GM10266 (cell line): ENCODE data around the gene TRIM10.

Experiments used
- DNase-seq: peaks from one replicate; pipeline ENCODE4 v3.0.0; 2012; ENCODE audit errors: extremely low spot score
- TF ChIP-seq, protein P1 (sequence below): IDR thresholded peaks from 2 replicates; pipeline ENCODE4 v1.5.1; 2012; ENCODE audit warnings: mild to moderate bottlenecking, low read depth; ENCODE audit not compliant: control insufficient read depth, insufficient read depth; ENCODE audit errors: missing control alignments

Gene TRIM10

DNA sequence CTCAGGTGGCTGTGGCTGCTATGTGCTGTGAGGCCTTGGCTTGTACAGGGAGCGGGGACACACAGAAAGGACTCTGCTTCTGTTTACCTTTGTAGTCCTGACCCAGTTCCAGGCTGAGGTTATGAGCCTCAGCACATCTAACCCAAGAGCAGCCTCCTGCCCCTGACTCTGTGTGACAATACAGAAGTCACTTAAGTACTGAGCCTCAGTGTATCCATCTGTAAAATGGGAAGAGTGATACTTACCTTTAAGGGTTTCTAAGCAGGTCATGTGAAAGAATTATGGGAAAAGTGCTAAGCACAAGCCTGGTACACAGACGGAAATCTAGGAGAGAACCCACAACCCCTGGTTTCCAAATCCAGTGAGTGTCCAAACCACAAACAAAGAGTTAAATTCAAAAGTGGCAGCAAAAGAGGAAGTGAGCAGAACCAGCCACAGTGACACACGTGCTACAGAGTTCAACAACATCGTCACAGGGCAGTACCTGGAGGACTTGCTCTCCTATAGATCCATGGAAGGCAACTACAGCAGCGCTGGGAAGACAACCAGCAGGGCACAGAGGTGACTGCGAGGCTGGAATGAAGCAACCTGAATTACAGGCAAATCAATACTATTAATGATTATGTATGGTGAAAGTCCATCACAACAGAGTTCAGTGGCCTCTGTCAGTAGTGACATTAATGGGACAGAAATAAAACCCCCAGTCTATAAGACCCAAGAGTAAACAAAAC, 39.7 kb upstream of the TRIM10 start:
- peak; percentile 66 for DNase-seq

DNA sequence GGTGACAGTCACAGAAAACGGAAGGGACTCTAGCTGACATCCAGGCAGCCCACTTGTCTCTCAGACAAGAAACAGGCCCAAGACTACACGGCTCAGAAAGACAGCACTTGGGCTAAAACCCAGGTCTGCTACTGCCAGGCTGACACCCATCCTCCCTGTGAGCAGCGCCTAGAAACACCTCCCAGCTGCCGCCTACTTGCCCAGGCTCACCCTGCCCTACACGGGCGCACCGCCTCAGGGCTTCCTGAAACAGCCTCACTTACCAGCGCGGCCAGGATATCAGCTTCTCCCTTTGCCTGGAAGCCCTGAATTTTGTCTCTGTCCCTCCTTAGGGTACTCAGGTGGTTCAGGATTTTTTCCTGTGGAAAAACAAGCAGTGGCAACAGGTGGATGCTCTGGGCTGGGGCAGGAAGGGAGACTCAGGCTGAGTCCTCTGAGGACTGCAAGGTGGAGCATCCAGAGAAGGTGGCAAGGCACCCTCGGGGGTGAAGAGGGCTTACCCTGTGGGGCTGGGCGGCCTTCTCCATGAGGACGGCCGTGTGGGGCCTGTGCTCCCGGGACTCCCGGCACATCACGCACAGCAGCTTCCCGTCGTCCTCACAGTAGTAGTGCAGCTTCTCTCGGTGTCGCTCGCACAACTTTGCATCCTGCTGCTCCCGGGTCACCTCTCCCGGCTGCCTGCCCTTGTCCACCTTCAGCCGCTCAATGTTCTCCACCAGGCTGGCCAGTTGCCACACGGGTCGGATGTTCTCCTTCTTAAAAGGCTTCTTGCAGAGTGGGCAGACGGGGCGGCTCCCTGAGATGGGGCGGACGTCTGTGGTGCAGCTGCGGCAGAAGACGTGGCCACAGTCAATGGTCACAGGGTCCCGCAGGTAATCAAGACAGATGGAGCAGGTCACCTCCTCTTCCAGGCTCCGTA, 37.4 kb upstream of the TRIM10 start:
- TF ChIP-seq, protein P1, sequence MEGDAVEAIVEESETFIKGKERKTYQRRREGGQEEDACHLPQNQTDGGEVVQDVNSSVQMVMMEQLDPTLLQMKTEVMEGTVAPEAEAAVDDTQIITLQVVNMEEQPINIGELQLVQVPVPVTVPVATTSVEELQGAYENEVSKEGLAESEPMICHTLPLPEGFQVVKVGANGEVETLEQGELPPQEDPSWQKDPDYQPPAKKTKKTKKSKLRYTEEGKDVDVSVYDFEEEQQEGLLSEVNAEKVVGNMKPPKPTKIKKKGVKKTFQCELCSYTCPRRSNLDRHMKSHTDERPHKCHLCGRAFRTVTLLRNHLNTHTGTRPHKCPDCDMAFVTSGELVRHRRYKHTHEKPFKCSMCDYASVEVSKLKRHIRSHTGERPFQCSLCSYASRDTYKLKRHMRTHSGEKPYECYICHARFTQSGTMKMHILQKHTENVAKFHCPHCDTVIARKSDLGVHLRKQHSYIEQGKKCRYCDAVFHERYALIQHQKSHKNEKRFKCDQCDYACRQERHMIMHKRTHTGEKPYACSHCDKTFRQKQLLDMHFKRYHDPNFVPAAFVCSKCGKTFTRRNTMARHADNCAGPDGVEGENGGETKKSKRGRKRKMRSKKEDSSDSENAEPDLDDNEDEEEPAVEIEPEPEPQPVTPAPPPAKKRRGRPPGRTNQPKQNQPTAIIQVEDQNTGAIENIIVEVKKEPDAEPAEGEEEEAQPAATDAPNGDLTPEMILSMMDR: no peak
- DNase-seq: no peak

More for the DNA sequence above, 39.7 kb upstream of the TRIM10 start:
- TF ChIP-seq, protein P1: no peak

DNA sequence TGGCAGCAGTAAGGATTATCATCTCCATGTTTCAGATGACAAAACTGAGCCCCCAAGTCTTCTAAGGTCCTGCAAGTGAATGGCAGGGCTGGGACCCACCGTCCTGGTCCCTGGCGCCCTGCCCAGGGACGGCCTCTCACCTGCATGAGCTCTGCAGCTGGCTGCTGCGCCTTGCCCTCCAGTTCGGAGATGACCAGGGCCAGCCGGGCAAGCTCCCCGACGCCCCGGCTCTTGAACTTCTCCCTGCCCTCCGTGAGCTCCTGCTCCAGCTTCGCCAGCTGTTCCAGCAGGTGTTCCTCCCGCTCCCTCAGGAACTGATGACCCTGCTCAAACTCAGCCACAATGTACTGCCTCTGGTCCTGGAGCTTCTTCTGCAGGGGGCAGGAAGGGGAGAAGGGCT, 35.4 kb upstream of the TRIM10 start:
- TF ChIP-seq, protein P1: no peak
- DNase-seq: no peak

DNA sequence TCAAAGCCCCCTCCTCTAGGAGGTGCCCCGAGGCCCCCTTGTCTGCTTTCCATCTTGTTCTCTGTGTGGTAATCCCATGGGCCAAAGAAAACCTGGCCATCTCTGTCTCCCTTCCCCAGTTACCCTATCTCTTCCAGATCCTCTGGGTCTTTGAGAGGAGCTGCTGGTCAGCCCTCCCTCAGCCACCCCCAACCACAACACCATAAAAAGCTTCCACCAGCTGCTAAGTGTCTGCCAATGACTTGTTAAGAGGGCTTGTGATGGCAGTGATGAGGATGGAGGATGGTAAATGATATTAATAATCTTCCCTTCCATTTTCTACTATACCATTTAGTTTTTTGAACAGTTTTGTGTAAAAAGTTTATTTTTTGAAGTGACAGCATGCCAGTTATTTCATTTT, 34.9 kb upstream of the TRIM10 start:
- no peak for DNase-seq
- TF ChIP-seq, protein P1: no peak

DNA sequence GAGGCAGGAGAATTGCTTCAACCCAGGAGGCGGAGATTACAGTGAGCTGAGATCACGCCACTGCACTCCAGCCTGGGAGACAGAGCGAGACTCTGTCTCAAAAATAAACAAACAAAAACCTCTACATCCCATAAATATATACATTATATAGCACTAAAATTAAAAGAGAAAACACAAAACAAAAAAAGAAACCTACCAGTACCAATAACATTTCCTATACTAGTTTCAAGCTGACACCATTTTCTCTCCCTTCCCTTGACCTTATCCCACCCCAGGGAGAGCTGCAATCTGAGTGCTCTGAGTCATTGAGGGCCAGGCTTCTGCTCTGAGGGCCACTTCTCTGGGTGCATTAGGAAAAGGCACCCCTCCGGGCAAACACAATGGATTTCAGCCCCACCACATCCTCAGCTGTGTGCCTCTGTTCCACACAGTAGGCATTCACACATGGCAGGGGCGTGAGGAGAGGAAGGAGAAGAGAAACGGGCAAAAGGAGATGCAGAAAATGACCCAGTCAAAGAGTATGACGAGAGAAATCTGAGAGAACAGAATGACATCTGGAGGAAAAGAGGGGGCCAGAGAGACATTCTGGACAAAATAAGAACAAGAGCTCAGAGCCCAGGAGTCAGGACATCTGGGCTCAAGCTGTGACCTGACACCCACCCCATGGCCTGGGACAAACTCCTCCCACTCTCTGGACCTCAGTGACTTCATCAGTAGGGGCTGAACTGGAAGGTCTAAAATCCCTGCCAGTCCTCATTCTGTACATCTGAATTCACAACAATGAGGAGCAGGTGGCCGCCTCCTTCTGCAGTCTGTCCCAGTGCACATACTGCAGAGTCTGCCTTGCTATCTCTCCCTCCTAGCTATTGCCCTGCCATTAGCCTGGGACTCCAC, 34.0 kb upstream of the TRIM10 start:
- TF ChIP-seq, protein P1: no peak
- no peak for DNase-seq

DNA sequence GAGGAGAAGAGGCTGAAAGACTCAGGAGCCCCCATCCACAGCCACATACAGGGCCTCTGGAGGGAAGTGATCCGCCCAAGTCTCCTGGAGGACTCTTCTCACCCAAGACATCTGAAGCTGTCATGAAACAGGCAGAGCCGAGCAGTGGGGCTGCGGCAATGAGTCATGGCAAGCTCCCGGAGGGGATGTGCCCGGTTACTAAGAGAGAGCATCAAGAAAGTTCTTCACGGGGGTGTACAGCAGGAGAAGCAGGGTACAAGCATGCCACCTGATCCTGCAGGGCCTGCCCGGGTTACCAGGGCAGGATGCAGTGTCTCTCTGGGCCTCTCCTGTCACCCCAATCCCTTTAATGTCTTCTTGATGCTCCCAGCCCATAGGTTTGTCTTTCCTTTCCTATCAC, 31.1 kb upstream of the TRIM10 start:
- DNase-seq: no peak
- TF ChIP-seq, protein P1: no peak
